Left hindlimb (tissue), 1 donor: ENCODE measurements around the gene TMEM62.
"Not testable (repeated sequence)": the region's sequence is repeated elsewhere in the genome, so short reads cannot be mapped to it uniquely, and the experiment has no call there.

Experiments
- DNase-seq: peaks from one replicate; pipeline ENCODE4 v3.0.0-alpha.2; 2018

The TMEM62 gene

GRCh38 chr15:43184407-43185124 lies 51.2 kb downstream of the TMEM62 start:
- no peak for DNase-seq

GRCh38 chr15:43185157-43186002 lies 52.0 kb downstream of the TMEM62 start, which contains the start of gene CCNDBP1:
CCNDBP1 (plus strand) TSS chr15:43185403; CDS start chr15:43185499, 96 bp downstream.
- peak; percentile 85 for DNase-seq

- DNase-seq: no peak
Observed at GRCh38 chr15:43186003-43186353, 52.6 kb downstream of the TMEM62 start.

GRCh38 chr15:43187544-43188155 lies 54.3 kb downstream of the TMEM62 start:
- no peak for DNase-seq

GRCh38 chr15:43189296-43189695 lies 55.9 kb downstream of the TMEM62 start:
- no peak for DNase-seq

GRCh38 chr15:43190178-43190577 lies 56.8 kb downstream of the TMEM62 start:
- no peak for DNase-seq

GRCh38 chr15:43193710-43194109 lies 60.3 kb downstream of the TMEM62 start:
- no peak for DNase-seq

GRCh38 chr15:43194795-43195194 lies 61.4 kb downstream of the TMEM62 start:
- DNase-seq: no peak

GRCh38 chr15:43196760-43197548 lies 63.6 kb downstream of the TMEM62 start:
- no peak for DNase-seq

GRCh38 chr15:43197773-43198172 lies 64.4 kb downstream of the TMEM62 start:
- DNase-seq: not testable (repeated sequence)

- DNase-seq: not testable (repeated sequence)
Observed at GRCh38 chr15:43198556-43198955, 65.2 kb downstream of the TMEM62 start.

GRCh38 chr15:43198992-43199391 lies 65.6 kb downstream of the TMEM62 start:
- no peak for DNase-seq

- no peak for DNase-seq
Observed at GRCh38 chr15:43199945-43200488, 66.6 kb downstream of the TMEM62 start.

- no peak for DNase-seq
Observed at GRCh38 chr15:43204016-43204901, 70.9 kb downstream of the TMEM62 start.

GRCh38 chr15:43206054-43206453 lies 72.7 kb downstream of the TMEM62 start:
- no peak for DNase-seq

GRCh38 chr15:43207024-43207423 lies 73.6 kb downstream of the TMEM62 start:
- DNase-seq: no peak

GRCh38 chr15:43208052-43209002 lies 74.9 kb downstream of the TMEM62 start:
- no peak for DNase-seq

GRCh38 chr15:43209059-43209824 lies 75.9 kb downstream of the TMEM62 start:
- no peak for DNase-seq

- no peak for DNase-seq
Observed at GRCh38 chr15:43210172-43210745, 76.9 kb downstream of the TMEM62 start.
